HG02571 (cell line): Measurements from ENCODE around the gene ANKRD39.
"Not testable (repeated sequence)": the region's sequence is repeated elsewhere in the genome, so short reads cannot be mapped to it uniquely, and the experiment has no call there.

Experiments
- ATAC-seq: cut with Tn5 transposase; IDR thresholded peaks from one replicate; pipeline ENCODE4 v1.9.1; 2021; ENCODE audit warnings: mild to moderate bottlenecking, moderate library complexity; ENCODE audit not compliant: unreplicated experiment

Gene ANKRD39

GRCh38 chr2:96813656-96814055, 44.2 kb downstream of the ANKRD39 start:
- no peak for ATAC-seq

- no peak for ATAC-seq
These were observed 45.9 kb downstream of the ANKRD39 start for GRCh38 chr2:96811917-96812316.

- ATAC-seq = no peak
These were observed 47.0 kb downstream of the ANKRD39 start for GRCh38 chr2:96810783-96811192.

GRCh38 chr2:96809951-96810782, 47.6 kb downstream of the ANKRD39 start:
- ATAC-seq = no peak

- ATAC-seq = no peak
These were observed 48.5 kb downstream of the ANKRD39 start for GRCh38 chr2:96809216-96809882.

- no peak for ATAC-seq
These were observed 49.5 kb downstream of the ANKRD39 start for GRCh38 chr2:96808176-96808837.

- no peak for ATAC-seq
These were observed 50.7 kb downstream of the ANKRD39 start for GRCh38 chr2:96807127-96807471.

GRCh38 chr2:96806468-96807126, 51.2 kb downstream of the ANKRD39 start:
- ATAC-seq = no peak

GRCh38 chr2:96805946-96806345, 51.9 kb downstream of the ANKRD39 start:
- not testable (repeated sequence) for ATAC-seq

- ATAC-seq = no peak
These were observed 52.8 kb downstream of the ANKRD39 start for GRCh38 chr2:96804986-96805385.

- no peak for ATAC-seq
These were observed 55.1 kb downstream of the ANKRD39 start for GRCh38 chr2:96802721-96803120.

- ATAC-seq = no peak
These were observed 55.8 kb downstream of the ANKRD39 start for GRCh38 chr2:96801786-96802595.

- peak; percentile 75 for ATAC-seq
These were observed 56.6 kb downstream of the ANKRD39 start for GRCh38 chr2:96801005-96801785.

GRCh38 chr2:96800061-96801004, 57.5 kb downstream of the ANKRD39 start:
- peak; percentile 8 for ATAC-seq

- ATAC-seq = no peak
These were observed 58.2 kb downstream of the ANKRD39 start for GRCh38 chr2:96799623-96799935.

- no peak for ATAC-seq
These were observed 58.8 kb downstream of the ANKRD39 start for GRCh38 chr2:96798733-96799622.
